ENCODE measurements around the gene MED27. TPM values are rescaled to one million over a fixed set of nuclear protein-coding genes. Genes with fewer than 3 reads are reported as not detected.

MED27 gene
- total and polyA plus RNA-seq, 2 of the 8 experiments (the other 6 are each of a cell fraction or from before 2014, with no cell fraction given), result 29.9 to 56.5 TPM

- H3K9ac ChIP-seq (replicated peaks in 1 of 4; ENCODE audit: extremely low read depth in 1 of 4, low read depth in 3 of 4, low read length in 3 of 4), result no peak overlapping the region
- no peak overlapping the region for H2BK20ac ChIP-seq (ENCODE audit: low read length)
- H3K79me1 ChIP-seq (ENCODE audit: low read depth, low read length), result no peaks in the 10 kb centered on the region
- H3K23me2 ChIP-seq (ENCODE audit: low read depth, low read length), result 0 out of 2 replicates have a peak, but pooled peaks cover 2% of the 10 kb centered on the region
- peaks cover 0 to 3% (median 0%) of the 10 kb centered on the region in 4 experiments; a peak in 1 of 7 replicates for H3K4me1 ChIP-seq (replicated peaks in 1 of 4; ENCODE audit: control insufficient read depth in 3 of 4, insufficient read depth in 4 of 4, low read length in 3 of 4)
- no peaks in the 10 kb centered on the region for H3K9me3 ChIP-seq (ENCODE audit: insufficient read depth in 2 of 2, low read depth in 1 of 2, low read length in 1 of 2)
- 0 out of 7 replicates have a peak, but pooled peaks cover 0 to 2% (median 0%) of the 10 kb centered on the region in 4 experiments for H3K27me3 ChIP-seq (replicated peaks in 1 of 4; ENCODE audit: control insufficient read depth in 3 of 4, extremely low read depth in 1 of 4, insufficient read depth in 3 of 4, low read length in 3 of 4)
- H4K5ac ChIP-seq (ENCODE audit: insufficient read length, low read depth, low read length), result no peak overlapping the region
- CTCF ChIA-PET (ENCODE audit: partially characterized antibody), result interaction anchor here (0.9 to 2.0 kb wide), 4 partner anchors 11 to 94 kb away, joined by 3 to 7 read pairs (median 4); no protein-coding TSS in a partner anchor
- H3K23ac ChIP-seq (ENCODE audit: insufficient read length), result no peak overlapping the region
- no peaks in the 10 kb centered on the region for H3K36me3 ChIP-seq (ENCODE audit: control insufficient read depth in 2 of 4, insufficient read depth in 4 of 4, low read length in 3 of 4)
- H4K8ac ChIP-seq (ENCODE audit: extremely low read depth, insufficient read depth, low read length), result no peak overlapping the region
- no peak overlapping the region for H2AFZ ChIP-seq (ENCODE audit: low read length)
- WGBS, 2 experiments (ENCODE audit: extremely low coverage in 1 of 2, insufficient coverage in 1 of 2, insufficient read length in 1 of 2, insufficient replicate concordance in 2 of 2, low coverage in 1 of 2, low lambda C conversion rate in 2 of 2, missing lambda C conversion rate in 1 of 2), result 82% methylated on average over 5 of the region's 5 CpGs; no CpG with 5 or more reads in 1 of the 2 experiments
- no peaks in the 10 kb centered on the region for H4K20me1 ChIP-seq (replicated peaks in 1 of 2; ENCODE audit: control insufficient read depth in 1 of 2, insufficient read depth in 2 of 2, low read length in 2 of 2)
- no peak overlapping the region for H2BK120ac ChIP-seq (replicated peaks; ENCODE audit: low read depth, low read length)
- no peak for FAIRE-seq
- no peak overlapping the region for H3K18ac ChIP-seq (ENCODE audit: extremely low read depth, low read length)
- no peak overlapping the region; the same call in 1 of the 2 replicates for H2BK15ac ChIP-seq (ENCODE audit: low read length)
- H3K14ac ChIP-seq (ENCODE audit: insufficient read length), result no peak overlapping the region
- POLR2A ChIA-PET (ENCODE audit: partially characterized antibody), result no interaction called here
- no peak for TF ChIP-seq PHF8 (conservative IDR thresholded peaks at IDR 0.05; ENCODE audit: low read depth, low read length)
- no peak for TF ChIP-seq POLR2AphosphoS5 (IDR thresholded peaks at IDR 0.05; ENCODE audit: low read depth, low read length)
- no peak for TF ChIP-seq POU5F1 (IDR thresholded peaks at IDR 0.05; ENCODE audit: low read depth, low read length)
- TF ChIP-seq SAP30 (IDR thresholded peaks at IDR 0.05; ENCODE audit: insufficient read depth, insufficient replicate concordance, low read length), result no peak
- no peak for TF ChIP-seq SP2 (IDR thresholded peaks at IDR 0.05; ENCODE audit: low read length)
- H3K56ac ChIP-seq (replicated peaks; ENCODE audit: insufficient read length, low read depth, low read length), result no peak overlapping the region
- H4K91ac ChIP-seq (replicated peaks; ENCODE audit: insufficient read length, low read length), result no peak overlapping the region
- no peak overlapping the region for H3K4ac ChIP-seq (replicated peaks; ENCODE audit: insufficient read length, low read depth, low read length)
- H3K79me2 ChIP-seq (ENCODE audit: control insufficient read depth in 1 of 2, insufficient read depth in 2 of 2, low read length in 2 of 2), result no peaks in the 10 kb centered on the region
- no peak overlapping the region for H3K4me3 ChIP-seq (ENCODE audit: extremely low read depth in 1 of 4, insufficient read depth in 2 of 4, low read depth in 3 of 4, low read length in 4 of 4)
- DNase-seq (ENCODE audit: low read depth in 1 of 2, low spot score in 2 of 2), result no peak
- H2AK5ac ChIP-seq (ENCODE audit: low read depth, low read length), result no peak overlapping the region
- H3K4me2 ChIP-seq (ENCODE audit: insufficient read depth in 1 of 2, low read depth in 2 of 2, low read length in 2 of 2), result no peak overlapping the region
- no peak overlapping the region for H2BK5ac ChIP-seq (ENCODE audit: low read depth, low read length)
- H3K27ac ChIP-seq (ENCODE audit: low read depth, low read length), result no peak overlapping the region
- H2BK12ac ChIP-seq (ENCODE audit: low read depth, low read length), result no peak overlapping the region
Observed at GRCh38 chr9:132090771-132091170, 11.1 kb upstream of the MED27 start.
